OCI-LY7 (cell line): ENCODE results near the gene MYL5. TPM values are rescaled to one million over a fixed set of nuclear protein-coding genes. Genes with fewer than 3 reads are reported as not detected.

Experiments used
- BruUV-seq: library from RNA; stranded (reverse); fragments of 400-500 nt; replicated peaks from 2 replicates; lab custom pipeline; 2021; lab: Mats Ljungman, UMichigan
- CTCF ChIA-PET: fragments of 300-600 bp; sonication (Branson Sonifier 250); formaldehyde crosslinking; loops from one replicate; lab custom pipeline; 2022; ENCODE audit warnings: antibody characterized with exemption; ENCODE audit not compliant: unreplicated experiment; lab: Charles Lee
- POLR2A ChIA-PET: fragments of 300-600 bp; sonication (Branson Sonifier 250); formaldehyde crosslinking; loops from one replicate; lab custom pipeline; 2022; ENCODE audit warnings: antibody characterized with exemption; lab: Charles Lee
- DNase-seq: peaks from one replicate; pipeline ENCODE4 v3.0.0-alpha.2; 2015; ENCODE audit warnings: low spot score
- H2AFZ ChIP-seq: fragments of 200-600 bp; sonication (generic), shearing (Covaris generic); 2 replicates; pipeline ENCODE4 v1.6.1; 2014; ENCODE audit warnings: mild to moderate bottlenecking, antibody characterized with exemption, low read length, moderate library complexity
- H3K27ac ChIP-seq: fragments of 200-600 bp; sonication (generic); 2 replicates; pipeline ENCODE4 v1.5.1; 2014; ENCODE audit warnings: mixed run types, low read depth, mild to moderate bottlenecking, moderate library complexity, low read length, inconsistent platforms; ENCODE audit not compliant: poor library complexity, severe bottlenecking
- H3K36me3 ChIP-seq: fragments of 200-600 bp; sonication (generic); 2 replicates; pipeline ENCODE4 v1.6.1; 2014; ENCODE audit warnings: mild to moderate bottlenecking, antibody characterized with exemption, low read length, moderate library complexity, mixed read lengths; ENCODE audit not compliant: insufficient read depth
- H3K4me1 ChIP-seq: fragments of 200-600 bp; sonication (generic); 2 replicates; pipeline ENCODE4 v1.5.1; 2014; ENCODE audit warnings: mild to moderate bottlenecking, low read length; ENCODE audit not compliant: insufficient read depth, poor library complexity, severe bottlenecking
- H3K4me2 ChIP-seq: fragments of 200-600 bp; sonication (generic); 2 replicates; pipeline ENCODE4 v1.6.1; 2014; ENCODE audit warnings: mild to moderate bottlenecking, low read length
- H3K4me3 ChIP-seq: fragments of 200-600 bp; sonication (generic); 2 replicates; pipeline ENCODE4 v1.5.1; 2014; ENCODE audit warnings: mild to moderate bottlenecking, low read depth, low read length; ENCODE audit not compliant: poor library complexity, severe bottlenecking
- H3K79me2 ChIP-seq: fragments of 200-600 bp; sonication (generic); 2 replicates; pipeline ENCODE4 v1.6.1; 2016; ENCODE audit warnings: low read depth, mild to moderate bottlenecking, low read length, moderate library complexity, mixed read lengths; ENCODE audit not compliant: insufficient read depth
- H3K9me2 ChIP-seq: fragments of 200-600 bp; sonication (generic); 2 replicates; pipeline ENCODE4 v1.6.1; 2016; ENCODE audit warnings: mild to moderate bottlenecking, low read length, mixed read lengths; ENCODE audit not compliant: insufficient read depth
- H3K9me3 ChIP-seq: fragments of 200-600 bp; sonication (generic); 2 replicates; pipeline ENCODE4 v1.6.1; 2014; ENCODE audit warnings: mild to moderate bottlenecking, mixed run types, low read length, mixed read lengths
- H4K20me1 ChIP-seq: fragments of 200-600 bp; sonication (generic); 2 replicates; pipeline ENCODE4 v1.6.1; 2014; ENCODE audit warnings: mild to moderate bottlenecking, antibody characterized with exemption, low read length, moderate library complexity, mixed read lengths; ENCODE audit not compliant: insufficient read depth
- CTCF ChIP-seq: fragments of 200-600 bp; sonication (generic); conservative IDR thresholded peaks from 2 replicates; pipeline ENCODE4 v1.5.1; 2014; ENCODE audit warnings: mild to moderate bottlenecking, antibody characterized with exemption, low read length, moderate library complexity, mixed read lengths
- EZH2phosphoT487 ChIP-seq: fragments of 200-600 bp; sonication (generic); IDR thresholded peaks from 2 replicates; pipeline ENCODE4 v1.6.1; 2018; ENCODE audit warnings: low read depth, borderline replicate concordance, mild to moderate bottlenecking, mixed run types, antibody characterized with exemption, low read length, moderate library complexity, mixed read lengths
- intact Hi-C: fragments of 100-400 bp; cut with micrococcal nuclease; formaldehyde crosslinking; loops from one replicate; pipeline ENCODE4 v1.10.0; 2022; ENCODE audit not compliant: unreplicated experiment
- total RNA-seq, 2 experiments: library from RNA; depleted of rRNA in 1 of 2; stranded (reverse); fragments of >200 nt in 1 of 2; shearing (Covaris generic) in 1 of 2; gene quantifications; 2 replicates each; pipeline ENCODE4 v1.2.3, GENCODE V29; 2014 to 2022

MYL5 gene
- total RNA-seq, 2 experiments from 2014 or later, result 24.4 to 62.2 TPM

GRCh38 chr4:675036-675882 is 917 bp downstream of the MYL5 start:
- no peak overlapping the region; the same call in 1 of the 2 replicates for H2AFZ ChIP-seq
- POLR2A ChIA-PET, result no interaction called here

GRCh38 chr4:675980-676870 is 1.9 kb downstream of the MYL5 start:
- Histone ChIP-seq H3K9me3 (no peaks in the 10 kb centered on the region), H3K36me3 (peaks cover 25% of the 10 kb centered on the region), H3K9me2 (no peaks in the 10 kb centered on the region), H3K4me1 (peaks cover 46% of the 10 kb centered on the region), H3K79me2 (peaks cover 17% of the 10 kb centered on the region), H3K4me2 (peak overlapping the region; percentile 94), H2AFZ (no peak overlapping the region), H4K20me1 (no peaks in the 10 kb centered on the region), H3K4me3 (peak overlapping the region; percentile 98), H3K27ac (peak overlapping the region; percentile 94)
- intact Hi-C loops, result loop anchor here (1.0 to 10.0 kb wide), 4 partner anchors 107 to 1039 kb away; partner anchors contain the start of gene SLBP
- ChIA-PET CTCF (no interaction called here), POLR2A (no interaction called here)
- no TSS peak for BruUV-seq
- peak; percentile 92 for DNase-seq
- TF ChIP-seq EZH2phosphoT487, result no peak
- no peak for TF ChIP-seq CTCF

More at GRCh38 chr4:675036-675882, 917 bp downstream of the MYL5 start:
- DNase-seq, result peak; percentile 45
- peak overlapping the region; percentile 98 for H3K4me3 ChIP-seq
- peaks cover 17% of the 10 kb centered on the region for H3K79me2 ChIP-seq
- H3K27ac ChIP-seq, result peak overlapping the region; percentile 94
- no peaks in the 10 kb centered on the region for H3K9me3 ChIP-seq
- no peaks in the 10 kb centered on the region for H4K20me1 ChIP-seq
- no peaks in the 10 kb centered on the region for H3K9me2 ChIP-seq
- intact Hi-C loops, result loop anchor here (10.0 kb wide), 2 partner anchors 200 to 1040 kb away; partner anchors contain the start of gene SLBP
- H3K4me1 ChIP-seq, result peaks cover 46% of the 10 kb centered on the region
- TF ChIP-seq CTCF (no peak), EZH2phosphoT487 (no peak)
- CTCF ChIA-PET, result no interaction called here
- H3K36me3 ChIP-seq, result peaks cover 35% of the 10 kb centered on the region
- BruUV-seq, result no TSS peak
- peak overlapping the region; percentile 94 for H3K4me2 ChIP-seq
